Liver (tissue), 9 donors: ENCODE data around the gene GPR152. TPM values are rescaled to one million over a fixed set of nuclear protein-coding genes. Genes with fewer than 3 reads are reported as not detected.

Source experiments
- DNase-seq: peaks from one replicate; pipeline ENCODE4 v3.0.0-alpha.2; 2017; ENCODE audit warnings: low spot score
- H3K27ac ChIP-seq, 2 donors: one replicate each; pipeline ENCODE4 v1.7.0; 2013; ENCODE audit warnings: inconsistent platforms in 2 of 2, low read length in 2 of 2, control low read depth in 1 of 2, low read depth in 1 of 2, mild to moderate bottlenecking in 1 of 2
- H3K27me3 ChIP-seq, 4 donors: one replicate each; pipeline versions ENCODE4 v1.6.1 to v1.7.0; 2013; ENCODE audit warnings: low read length in 3 of 4, inconsistent platforms in 1 of 4, mild to moderate bottlenecking in 1 of 4, moderate library complexity in 1 of 4; ENCODE audit not compliant: control insufficient read depth in 4 of 4, insufficient read depth in 4 of 4
- H3K36me3 ChIP-seq, 4 donors: one replicate each; pipeline versions ENCODE4 v1.6.1 to v1.7.0; 2013; ENCODE audit warnings: low read length in 3 of 4, mild to moderate bottlenecking in 3 of 4, low read depth in 1 of 4, moderate library complexity in 1 of 4; ENCODE audit not compliant: control insufficient read depth in 4 of 4, insufficient read depth in 3 of 4
- H3K4me1 ChIP-seq, 4 donors: one replicate each; pipeline versions ENCODE4 v1.6.1 to v1.7.0; 2013; ENCODE audit warnings: low read length in 3 of 4, mild to moderate bottlenecking in 3 of 4, moderate library complexity in 1 of 4; ENCODE audit not compliant: control insufficient read depth in 4 of 4, insufficient read depth in 4 of 4
- H3K4me3 ChIP-seq, 3 donors: one replicate each; pipeline versions ENCODE4 v1.6.1 to v1.7.0; 2013; ENCODE audit warnings: low read length in 3 of 3, control low read depth in 1 of 3, low read depth in 1 of 3, mild to moderate bottlenecking in 1 of 3
- H3K9ac ChIP-seq, 2 donors: one replicate each; pipeline ENCODE4 v1.7.0; 2013; ENCODE audit warnings: low read length in 2 of 2, mild to moderate bottlenecking in 2 of 2, moderate library complexity in 2 of 2, control low read depth in 1 of 2, low read depth in 1 of 2
- H3K9me3 ChIP-seq, 4 donors: one replicate each; pipeline versions ENCODE4 v1.6.1 to v1.7.0; 2013; ENCODE audit warnings: low read length in 3 of 4; ENCODE audit not compliant: control insufficient read depth in 4 of 4
- CTCF ChIP-seq: fragments of 150-350 bp; IDR thresholded peaks from 2 replicates; pipeline ENCODE4 v1.5.1; 2017; ENCODE audit warnings: improper control_type of control experiment, low read depth, low read length; ENCODE audit not compliant: missing input control
- EGR1 ChIP-seq, 2 donors: IDR thresholded peaks; 2 replicates each; pipeline ENCODE4 v1.6.1; 2016 to 2018; ENCODE audit warnings: antibody characterized with exemption in 2 of 2, low read depth in 2 of 2
- FOXA2 ChIP-seq: IDR thresholded peaks from 2 replicates; pipeline ENCODE4 v1.6.1; 2016; ENCODE audit warnings: antibody characterized with exemption
- GABPA ChIP-seq, 2 donors: IDR thresholded peaks in 1 of 2; conservative IDR thresholded peaks in 1 of 2; 2 replicates each; pipeline ENCODE4 v1.6.1; 2016; ENCODE audit warnings: antibody characterized with exemption in 2 of 2, mild to moderate bottlenecking in 1 of 2, moderate library complexity in 1 of 2
- HNF4A ChIP-seq, 2 donors: conservative IDR thresholded peaks; 2 replicates each; pipeline ENCODE4 v1.6.1; 2016; ENCODE audit warnings: antibody characterized with exemption in 2 of 2, mild to moderate bottlenecking in 2 of 2
- HNF4G ChIP-seq: IDR thresholded peaks from 2 replicates; pipeline ENCODE4 v1.6.1; 2016; ENCODE audit warnings: antibody characterized with exemption
- JUND ChIP-seq, 2 donors: IDR thresholded peaks; 2 replicates each; pipeline ENCODE4 v1.6.1; 2016; ENCODE audit warnings: antibody characterized with exemption in 2 of 2
- MAX ChIP-seq: IDR thresholded peaks from 2 replicates; pipeline ENCODE4 v1.6.1; 2016; ENCODE audit warnings: antibody characterized with exemption
- NR2F2 ChIP-seq: IDR thresholded peaks from 2 replicates; pipeline ENCODE4 v1.6.1; 2016; ENCODE audit warnings: antibody characterized with exemption
- RXRA ChIP-seq, 2 donors: IDR thresholded peaks; 2 replicates each; pipeline ENCODE4 v1.6.1; 2017 to 2018; ENCODE audit warnings: antibody characterized with exemption in 2 of 2, mild to moderate bottlenecking in 1 of 2
- SP1 ChIP-seq: IDR thresholded peaks from 2 replicates; pipeline ENCODE4 v1.6.1; 2018; ENCODE audit warnings: antibody characterized with exemption, mild to moderate bottlenecking
- YY1 ChIP-seq: IDR thresholded peaks from 2 replicates; pipeline ENCODE4 v1.6.1; 2016; ENCODE audit warnings: antibody characterized with exemption, mild to moderate bottlenecking
- WGBS: extraction: QIAGEN DNeasy Blood & Tissue Kit; methylation state at CpG from one replicate; pipeline ENCODE4 v1.1.7; 2013; 5-methylcytosine and 5-hydroxymethylcytosine counted together
- polyA plus RNA-seq, 2 donors: library from polyadenylated mRNA; stranded (reverse) in 1 of 2; unstranded in 1 of 2; fragments of 200-250 nt in 1 of 2; fragments of >200 nt in 1 of 2; fragmentation: Nextera tagmentation in 1 of 2; extraction: Ambion mirVana in 1 of 2; gene quantifications; one replicate each; pipeline versions ENCODE4 v1.2.1 to v1.2.3, GENCODE V29; 2013 to 2015
- total RNA-seq, 2 donors: library from RNA; depleted of rRNA; stranded (reverse); fragments of >200 nt; gene quantifications; one replicate each; pipeline ENCODE4 v1.2.3, GENCODE V29; 2014
- donor health status: healthy.
- donor health status: healthy.
- donor health status: healthy.
- donor health status: healthy.
- donor health status: healthy.

The GPR152 gene
- total and polyA plus RNA-seq, 4 donors, result not detected

GRCh38 chr11:67416416-67417335, 35.9 kb downstream of the GPR152 start:
- Histone ChIP-seq H3K4me3 (no peak overlapping the region), H3K4me1 (peaks cover 21 to 38% (median 28%) of the 10 kb centered on the region in 4 donors), H3K9me3 (no peaks in the 10 kb centered on the region), H3K27me3 (no peaks in the 10 kb centered on the region), H3K9ac (no peak overlapping the region), H3K36me3 (no peaks in the 10 kb centered on the region), H3K27ac (no peak overlapping the region)
- WGBS, result 74% methylated on average over 21 of the region's 21 CpGs
- no peak for DNase-seq
- TF ChIP-seq EGR1 (IDR thresholded peaks at IDR 0.05; ENCODE audit: low read depth in 2 of 2) (no peak), NR2F2 (no peak), CTCF (no peak), HNF4G (no peak), GABPA (IDR thresholded peaks at IDR 0.05 in 1 of 2, conservative IDR thresholded peaks at IDR 0.05 in 1 of 2) (no peak)

GRCh38 chr11:67415501-67416304, 36.8 kb downstream of the GPR152 start, which contains the start of gene CARNS1:
Gene CARNS1, plus strand, starts transcription at chr11:67415678. Its CDS starts 522 bp downstream, at chr11:67416200.
- no peak for TF ChIP-seq RXRA (IDR thresholded peaks at IDR 0.05)
- no peak for TF ChIP-seq FOXA2
- no peak for TF ChIP-seq MAX
- TF ChIP-seq JUND (IDR thresholded peaks at IDR 0.05), result no peak
- TF ChIP-seq YY1, result no peak
- no peak for TF ChIP-seq HNF4A (conservative IDR thresholded peaks at IDR 0.05)
- TF ChIP-seq SP1, result no peak
- H3K36me3 ChIP-seq, result no peaks in the 10 kb centered on the region
- no peaks in the 10 kb centered on the region for H3K27me3 ChIP-seq
- H3K4me1 ChIP-seq, result peaks cover 20 to 34% (median 26%) of the 10 kb centered on the region in 4 donors
- H3K9ac ChIP-seq, result no peak within 1 kb of the TSS
- no peaks in the 10 kb centered on the region for H3K9me3 ChIP-seq
- H3K27ac ChIP-seq, result no peak within 1 kb of the TSS
- DNase-seq, result no peak
- WGBS, result 7% methylated on average over 67 of the region's 67 CpGs
- H3K4me3 ChIP-seq, result peak within 1 kb of the TSS in 1 of 3 donors; percentile 28

GRCh38 chr11:67413266-67413849, 39.2 kb downstream of the GPR152 start:
- Histone ChIP-seq H3K4me1 (peaks cover under 1 to 12% (median 6%) of the 10 kb centered on the region in 4 donors), H3K9ac (no peak overlapping the region), H3K4me3 (no peak overlapping the region), H3K27me3 (no peaks in the 10 kb centered on the region), H3K27ac (no peak overlapping the region), H3K9me3 (no peaks in the 10 kb centered on the region), H3K36me3 (no peaks in the 10 kb centered on the region)
- WGBS, result 78% methylated on average over 2 of the region's 2 CpGs
- DNase-seq, result peak; percentile 57
- TF ChIP-seq CTCF, result no peak
- TF ChIP-seq JUND (IDR thresholded peaks at IDR 0.05), result no peak
- no peak for TF ChIP-seq MAX
